Prostate gland (tissue), 2 donors: ENCODE data around the gene JAKMIP1.

ENCODE experiments used
- POLR2A ChIP-seq: fragments of 450-650 bp; IDR thresholded peaks from one replicate; pipeline ENCODE4 v1.6.1; 2016; ENCODE audit warnings: antibody characterized with exemption, mild to moderate bottlenecking
- POLR2AphosphoS5 ChIP-seq: sonication (generic); formaldehyde crosslinking; IDR thresholded peaks from one replicate; pipeline ENCODE4 v1.6.1; 2017; ENCODE audit warnings: antibody characterized with exemption
- TF ChIP-seq, protein P1 (sequence below), 4 experiments: fragments of 200-600 bp in 2 of 4; fragments of 450-650 bp in 2 of 4; sonication (generic) in 2 of 4; IDR thresholded peaks; 1 replicate in 3 of 4; 2 replicates in 1 of 4; pipeline ENCODE4 v1.5.1; 2016 to 2019; ENCODE audit warnings: antibody characterized with exemption in 4 of 4, mild to moderate bottlenecking in 2 of 4, moderate library complexity in 2 of 4

DNA sequence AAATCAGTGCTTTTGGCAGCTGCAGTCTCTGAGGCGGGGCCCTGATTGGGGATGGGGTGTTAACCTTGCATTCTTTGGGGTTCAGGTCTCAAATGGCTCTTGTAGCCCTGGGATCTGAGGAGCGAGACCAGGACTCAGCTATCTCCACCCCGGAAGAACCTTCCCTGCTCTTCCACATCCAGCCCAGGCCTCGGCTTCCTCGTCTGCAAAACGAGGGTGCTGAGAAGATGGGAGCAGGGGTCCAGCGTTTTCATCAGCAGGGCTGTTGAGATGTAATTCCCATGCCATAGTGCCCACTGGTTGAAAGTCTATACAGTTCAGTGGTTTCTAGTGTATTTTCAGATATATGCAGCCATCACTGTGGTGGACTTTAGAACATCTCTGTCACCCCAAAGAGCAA is 34.7 kb upstream of the JAKMIP1 start:
- TF ChIP-seq, protein P1, sequence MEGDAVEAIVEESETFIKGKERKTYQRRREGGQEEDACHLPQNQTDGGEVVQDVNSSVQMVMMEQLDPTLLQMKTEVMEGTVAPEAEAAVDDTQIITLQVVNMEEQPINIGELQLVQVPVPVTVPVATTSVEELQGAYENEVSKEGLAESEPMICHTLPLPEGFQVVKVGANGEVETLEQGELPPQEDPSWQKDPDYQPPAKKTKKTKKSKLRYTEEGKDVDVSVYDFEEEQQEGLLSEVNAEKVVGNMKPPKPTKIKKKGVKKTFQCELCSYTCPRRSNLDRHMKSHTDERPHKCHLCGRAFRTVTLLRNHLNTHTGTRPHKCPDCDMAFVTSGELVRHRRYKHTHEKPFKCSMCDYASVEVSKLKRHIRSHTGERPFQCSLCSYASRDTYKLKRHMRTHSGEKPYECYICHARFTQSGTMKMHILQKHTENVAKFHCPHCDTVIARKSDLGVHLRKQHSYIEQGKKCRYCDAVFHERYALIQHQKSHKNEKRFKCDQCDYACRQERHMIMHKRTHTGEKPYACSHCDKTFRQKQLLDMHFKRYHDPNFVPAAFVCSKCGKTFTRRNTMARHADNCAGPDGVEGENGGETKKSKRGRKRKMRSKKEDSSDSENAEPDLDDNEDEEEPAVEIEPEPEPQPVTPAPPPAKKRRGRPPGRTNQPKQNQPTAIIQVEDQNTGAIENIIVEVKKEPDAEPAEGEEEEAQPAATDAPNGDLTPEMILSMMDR (IDR thresholded peaks at IDR 0.05): no peak
- TF ChIP-seq POLR2AphosphoS5 (no peak), POLR2A (no peak)
